Activated CD4-positive, alpha-beta T cell treated with anti-CD3 and anti-CD28 coated beads, Interleukin-2, amount 10 ng/mL, durations not matched to agents 7 days and 5 days (primary cell): ENCODE data around the gene LCA5L. TPM values are rescaled to one million over a fixed set of nuclear protein-coding genes. Genes with fewer than 3 reads are reported as not detected.
"Not testable (repeated sequence)": the region's sequence is repeated elsewhere in the genome, so short reads cannot be mapped to it uniquely, and the experiment has no call there.

ENCODE experiments used
- CTCF ChIA-PET: fragments of 350-600 bp; sonication (Branson Sonifier 250); formaldehyde crosslinking; loops from one replicate; lab custom pipeline; 2021; ENCODE audit warnings: antibody characterized with exemption; lab: Charles Lee
- POLR2A ChIA-PET: fragments of 350-600 bp; sonication (Branson Sonifier 250); formaldehyde crosslinking; loops from one replicate; lab custom pipeline; 2021; ENCODE audit warnings: antibody characterized with exemption; lab: Charles Lee
- DNase-seq: peaks from one replicate; pipeline ENCODE4 v3.0.0-alpha.2; 2020
- H3K27ac Mint-ChIP-seq: one replicate; pipeline ENCODE4 v1.8.0; 2021; ENCODE audit warnings: mild to moderate bottlenecking, moderate library complexity, mixed read lengths
- H3K27me3 Mint-ChIP-seq: one replicate; pipeline ENCODE4 v1.8.0; 2021; ENCODE audit warnings: mixed read lengths
- H3K36me3 Mint-ChIP-seq: one replicate; pipeline ENCODE4 v1.8.0; 2021; ENCODE audit warnings: low read depth, mixed read lengths
- H3K4me1 Mint-ChIP-seq: one replicate; pipeline ENCODE4 v1.8.0; 2021; ENCODE audit warnings: mixed read lengths
- H3K4me3 Mint-ChIP-seq: one replicate; pipeline ENCODE4 v1.8.0; 2021; ENCODE audit warnings: mild to moderate bottlenecking, moderate library complexity, mixed read lengths
- H3K9me3 Mint-ChIP-seq: one replicate; pipeline ENCODE4 v1.8.0; 2021; ENCODE audit warnings: mixed read lengths
- total RNA-seq, 2 experiments: library from RNA; stranded (reverse); gene quantifications; one replicate each; pipeline ENCODE4 v1.2.3, GENCODE V29; 2021

The LCA5L gene
- total RNA-seq, 2 experiments from 2014 or later, result 0.19 TPM; not detected in 1

DNA sequence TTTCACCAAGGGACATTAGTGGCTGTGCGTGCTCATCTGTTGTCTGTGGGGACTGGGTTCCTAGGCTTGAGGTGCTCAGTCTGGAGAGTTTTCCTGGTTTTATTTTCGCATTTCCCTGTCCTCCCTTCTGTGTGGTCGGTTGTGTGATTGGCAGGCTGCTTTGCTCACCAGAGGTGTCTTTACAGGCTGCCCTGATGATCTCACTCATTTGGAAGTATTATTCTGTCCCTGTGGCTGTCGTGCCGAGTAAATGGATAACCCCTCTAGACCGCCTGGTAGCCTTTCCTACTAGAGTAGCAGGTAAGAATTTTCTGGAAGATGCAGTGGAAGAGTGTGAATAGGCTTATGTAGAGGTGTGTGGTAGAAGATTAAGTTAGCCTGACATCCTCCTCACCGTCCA lies 52.6 kb downstream of the LCA5L start:
- ChIA-PET POLR2A (no interaction called here), CTCF (interaction anchor here (0.9 to 1.9 kb wide), 2 partner anchors 10 to 47 kb away, joined by 3 to 5 read pairs; no protein-coding TSS in a partner anchor)
- H3K4me1 Mint-ChIP-seq, result peaks cover 14% of the 10 kb centered on the region
- H3K9me3 Mint-ChIP-seq, result no peaks in the 10 kb centered on the region
- no peak overlapping the region for H3K4me3 Mint-ChIP-seq
- DNase-seq, result no peak
- H3K27ac Mint-ChIP-seq, result no peak overlapping the region
- no peaks in the 10 kb centered on the region for H3K27me3 Mint-ChIP-seq
- peaks cover 33% of the 10 kb centered on the region for H3K36me3 Mint-ChIP-seq

DNA sequence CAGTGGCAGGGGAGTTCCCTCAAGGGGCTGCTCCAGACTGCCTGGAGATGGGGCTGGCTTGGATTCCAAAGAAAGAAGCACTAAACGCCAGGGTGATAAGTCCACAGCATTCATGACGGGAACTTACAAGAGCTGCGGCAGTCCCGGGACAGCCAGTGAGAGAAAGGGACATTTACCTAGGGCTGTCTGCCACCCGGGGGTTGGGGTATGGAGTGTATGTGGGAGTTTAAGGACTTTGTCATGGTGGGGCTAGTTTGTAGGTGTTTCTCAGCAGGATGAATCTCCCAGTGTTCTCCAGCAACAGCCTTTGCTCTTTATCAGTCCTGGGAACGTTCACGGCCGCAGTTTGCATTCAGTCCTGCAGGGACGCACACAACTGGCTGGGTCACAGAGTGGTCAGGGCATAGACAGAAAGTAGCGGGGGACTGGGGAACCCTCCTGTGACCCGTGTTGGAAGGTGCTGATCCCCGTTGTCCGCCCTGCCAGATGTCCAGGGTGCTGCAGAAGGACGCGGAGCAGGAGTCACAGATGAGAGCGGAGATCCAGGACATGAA lies 55.3 kb downstream of the LCA5L start:
- ChIA-PET POLR2A (no interaction called here), CTCF (interaction anchor here (0.6 kb wide), 2 partner anchors 24 to 141 kb away, joined by 3 read pairs; no protein-coding TSS in a partner anchor)
- peaks cover 21% of the 10 kb centered on the region for H3K36me3 Mint-ChIP-seq
- DNase-seq, result no peak
- no peak overlapping the region for H3K27ac Mint-ChIP-seq
- H3K4me3 Mint-ChIP-seq, result no peak overlapping the region
- no peaks in the 10 kb centered on the region for H3K27me3 Mint-ChIP-seq
- no peaks in the 10 kb centered on the region for H3K9me3 Mint-ChIP-seq
- H3K4me1 Mint-ChIP-seq, result peaks cover 22% of the 10 kb centered on the region

DNA sequence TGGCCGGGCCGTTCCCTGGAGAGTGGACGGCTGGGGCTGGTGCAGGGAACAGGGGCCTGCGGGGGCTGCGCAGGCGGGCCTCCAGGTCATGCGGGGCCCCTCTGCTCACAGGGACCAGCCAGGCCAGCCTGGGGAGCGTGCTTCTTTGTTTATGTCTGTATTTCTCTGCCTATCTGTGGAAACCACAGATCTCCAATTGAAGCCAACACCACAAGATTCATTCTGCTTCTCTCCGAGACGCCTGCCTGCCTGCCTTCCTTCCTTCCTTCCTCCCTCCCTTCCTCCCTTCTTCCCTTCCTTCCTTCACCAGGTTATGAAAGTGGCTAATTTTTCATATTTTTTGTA lies 56.8 kb downstream of the LCA5L start:
- Mint-ChIP-seq H3K27me3 (no peaks in the 10 kb centered on the region), H3K4me1 (peaks cover 31% of the 10 kb centered on the region), H3K27ac (peak overlapping the region; percentile 87), H3K36me3 (peaks cover 14% of the 10 kb centered on the region), H3K9me3 (no peaks in the 10 kb centered on the region), H3K4me3 (peak overlapping the region; percentile 77)
- ChIA-PET CTCF (interaction anchor here (0.5 to 0.6 kb wide), 2 partner anchors 11 to 81 kb away, joined by 3 to 4 read pairs; no protein-coding TSS in a partner anchor), POLR2A (no interaction called here)
- no peak for DNase-seq

DNA sequence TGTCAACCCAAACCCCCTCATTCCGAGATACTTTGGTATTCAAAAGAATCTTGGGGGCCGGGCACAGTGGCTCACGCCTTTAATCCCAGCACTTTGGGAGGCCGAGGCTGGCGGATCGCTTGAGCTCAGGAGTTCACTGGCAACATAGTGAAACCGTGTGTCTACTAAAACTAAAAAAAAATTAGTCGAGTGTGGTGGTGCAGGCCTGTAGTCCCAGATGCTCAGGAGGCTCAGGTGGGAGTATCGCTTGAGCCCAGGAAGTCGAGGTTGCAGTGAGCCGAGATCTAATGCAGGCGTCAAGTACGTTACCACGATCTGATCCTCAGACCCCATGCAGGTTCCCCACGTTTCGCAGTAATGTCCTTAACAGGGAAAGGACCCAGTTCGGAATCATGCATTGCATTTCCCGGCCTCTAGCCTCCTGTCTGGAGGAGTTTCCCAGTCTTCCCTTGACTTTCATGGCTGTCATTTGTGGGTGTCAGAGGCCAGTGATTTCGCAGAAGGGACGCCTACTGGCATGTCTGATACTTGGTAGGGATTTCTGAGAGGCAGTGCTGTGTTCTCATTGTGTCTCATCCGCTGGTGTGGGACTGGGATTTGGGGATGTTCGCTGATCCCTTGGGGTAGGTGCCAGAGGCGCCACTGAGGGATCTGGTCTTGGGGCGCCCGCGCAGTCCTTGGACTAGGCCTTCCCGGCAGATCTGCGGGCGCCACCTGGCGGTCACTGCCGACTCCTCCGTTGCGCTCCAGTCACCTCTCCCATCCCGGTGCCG lies 57.4 kb downstream of the LCA5L start:
- Mint-ChIP-seq H3K27ac (peak overlapping the region; percentile 87), H3K4me3 (peak overlapping the region; percentile 77), H3K9me3 (no peaks in the 10 kb centered on the region), H3K36me3 (peaks cover 11% of the 10 kb centered on the region), H3K27me3 (no peaks in the 10 kb centered on the region), H3K4me1 (peaks cover 31% of the 10 kb centered on the region)
- peak; percentile 89 for DNase-seq
- ChIA-PET POLR2A (interaction anchor here (0.8 to 1.0 kb wide), 2 partner anchors 39 to 205 kb away, joined by 3 to 5 read pairs; partner anchors contain the start of gene PSMG1), CTCF (interaction anchor here (0.6 to 2.6 kb wide), 5 partner anchors 10 to 205 kb away, joined by 3 to 17 read pairs (median 3); no protein-coding TSS in a partner anchor)

DNA sequence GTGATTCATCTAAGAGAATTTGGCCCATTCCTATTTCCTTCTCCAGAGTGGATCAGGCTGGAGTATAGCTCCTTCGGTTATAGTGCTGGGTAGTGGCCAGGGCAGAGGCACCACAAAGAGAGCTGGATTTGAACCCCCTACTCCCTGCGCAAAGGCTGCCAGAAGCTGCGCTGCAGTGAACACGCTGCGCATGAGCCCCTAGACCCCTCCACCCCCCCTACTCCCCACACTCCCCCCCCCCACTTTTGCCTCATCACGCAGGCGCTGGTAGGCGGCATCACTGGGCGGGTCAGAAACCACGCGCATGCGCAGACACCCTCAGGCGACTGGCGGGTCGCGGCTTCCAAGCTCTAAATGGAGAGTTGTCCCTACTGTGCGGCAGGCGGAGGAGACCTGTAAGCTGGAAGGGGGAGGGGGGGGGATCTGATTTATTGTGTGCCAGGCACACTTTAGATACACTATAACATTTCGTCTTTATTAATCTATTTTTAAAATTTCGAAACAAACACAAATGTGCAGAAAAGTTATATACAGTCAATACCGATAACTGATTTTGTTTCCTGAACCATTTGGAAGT lies 58.0 kb downstream of the LCA5L start:
- Mint-ChIP-seq H3K27me3 (no peaks in the 10 kb centered on the region), H3K36me3 (peaks cover 6% of the 10 kb centered on the region), H3K4me3 (peak overlapping the region; percentile 77), H3K9me3 (no peaks in the 10 kb centered on the region), H3K27ac (peak overlapping the region; percentile 87), H3K4me1 (peaks cover 32% of the 10 kb centered on the region)
- ChIA-PET POLR2A (interaction anchor here (0.8 to 1.0 kb wide), 2 partner anchors 38 to 204 kb away, joined by 3 to 5 read pairs; partner anchors contain the start of gene PSMG1), CTCF (interaction anchor here (0.6 to 2.6 kb wide), 6 partner anchors 11 to 205 kb away, joined by 3 to 17 read pairs (median 4); no protein-coding TSS in a partner anchor)
- DNase-seq, result peak; percentile 91

DNA sequence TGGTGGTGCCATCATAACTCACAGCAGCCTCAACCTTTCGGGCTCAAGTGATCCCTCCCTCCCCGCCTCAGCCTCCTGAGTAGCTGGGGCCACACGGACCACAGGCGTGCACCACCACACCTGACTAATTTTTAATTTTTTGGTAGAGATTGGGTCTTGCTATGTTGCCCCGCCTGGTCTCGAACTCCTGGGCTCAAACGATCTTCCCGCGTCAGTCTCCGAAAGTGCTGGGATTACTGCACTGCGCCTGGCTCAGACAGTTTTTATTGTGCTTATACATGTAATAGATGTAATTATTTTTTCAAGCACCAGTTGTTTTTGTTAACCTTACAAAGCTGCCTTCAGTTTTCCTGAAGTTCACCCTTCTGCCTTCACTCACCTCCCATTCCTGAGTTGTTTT lies 58.7 kb downstream of the LCA5L start:
- POLR2A ChIA-PET, result no interaction called here
- peaks cover 37% of the 10 kb centered on the region for H3K4me1 Mint-ChIP-seq
- no peaks in the 10 kb centered on the region for H3K27me3 Mint-ChIP-seq
- peaks cover 3% of the 10 kb centered on the region for H3K36me3 Mint-ChIP-seq
- H3K9me3 Mint-ChIP-seq, result no peaks in the 10 kb centered on the region
- DNase-seq, result no peak
- H3K4me3 Mint-ChIP-seq, result peak overlapping the region; percentile 77
- CTCF ChIA-PET, result interaction anchor here (2.6 kb wide), 1 partner anchor 12 kb away, joined by 17 read pairs; no protein-coding TSS in a partner anchor
- H3K27ac Mint-ChIP-seq, result peak overlapping the region; percentile 87

DNA sequence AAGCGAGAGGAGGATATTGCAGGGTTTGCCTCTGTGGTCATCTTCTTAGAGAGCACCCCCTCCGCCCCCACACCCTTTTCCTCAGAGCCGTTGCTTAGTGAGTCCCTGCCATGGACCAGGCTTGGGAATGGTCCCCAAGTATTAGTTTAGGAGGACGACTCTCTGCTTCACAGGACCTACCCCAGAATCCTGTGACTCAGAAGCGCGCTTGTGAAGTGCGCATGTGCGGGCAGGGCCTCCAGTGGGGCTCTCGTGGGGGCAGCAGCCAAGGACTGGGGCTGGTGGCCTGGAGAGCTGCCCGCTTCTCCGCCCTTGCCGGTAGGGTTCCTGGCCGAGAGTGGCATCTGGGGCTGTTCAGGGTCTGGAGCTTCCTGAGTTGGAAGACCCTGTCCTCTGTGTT lies 59.4 kb downstream of the LCA5L start:
- H3K27ac Mint-ChIP-seq, result peak overlapping the region; percentile 54
- DNase-seq, result peak; percentile 15
- peaks cover 42% of the 10 kb centered on the region for H3K4me1 Mint-ChIP-seq
- ChIA-PET POLR2A (interaction anchor here (0.6 kb wide), 1 partner anchor 333 kb away, joined by 3 read pairs; no protein-coding TSS in a partner anchor), CTCF (interaction anchor here (1.0 to 2.6 kb wide), 2 partner anchors 12 to 22 kb away, joined by 3 to 17 read pairs; no protein-coding TSS in a partner anchor)
- peak overlapping the region; percentile 36 for H3K4me3 Mint-ChIP-seq
- H3K27me3 Mint-ChIP-seq, result no peaks in the 10 kb centered on the region
- no peaks in the 10 kb centered on the region for H3K36me3 Mint-ChIP-seq
- H3K9me3 Mint-ChIP-seq, result no peaks in the 10 kb centered on the region

DNA sequence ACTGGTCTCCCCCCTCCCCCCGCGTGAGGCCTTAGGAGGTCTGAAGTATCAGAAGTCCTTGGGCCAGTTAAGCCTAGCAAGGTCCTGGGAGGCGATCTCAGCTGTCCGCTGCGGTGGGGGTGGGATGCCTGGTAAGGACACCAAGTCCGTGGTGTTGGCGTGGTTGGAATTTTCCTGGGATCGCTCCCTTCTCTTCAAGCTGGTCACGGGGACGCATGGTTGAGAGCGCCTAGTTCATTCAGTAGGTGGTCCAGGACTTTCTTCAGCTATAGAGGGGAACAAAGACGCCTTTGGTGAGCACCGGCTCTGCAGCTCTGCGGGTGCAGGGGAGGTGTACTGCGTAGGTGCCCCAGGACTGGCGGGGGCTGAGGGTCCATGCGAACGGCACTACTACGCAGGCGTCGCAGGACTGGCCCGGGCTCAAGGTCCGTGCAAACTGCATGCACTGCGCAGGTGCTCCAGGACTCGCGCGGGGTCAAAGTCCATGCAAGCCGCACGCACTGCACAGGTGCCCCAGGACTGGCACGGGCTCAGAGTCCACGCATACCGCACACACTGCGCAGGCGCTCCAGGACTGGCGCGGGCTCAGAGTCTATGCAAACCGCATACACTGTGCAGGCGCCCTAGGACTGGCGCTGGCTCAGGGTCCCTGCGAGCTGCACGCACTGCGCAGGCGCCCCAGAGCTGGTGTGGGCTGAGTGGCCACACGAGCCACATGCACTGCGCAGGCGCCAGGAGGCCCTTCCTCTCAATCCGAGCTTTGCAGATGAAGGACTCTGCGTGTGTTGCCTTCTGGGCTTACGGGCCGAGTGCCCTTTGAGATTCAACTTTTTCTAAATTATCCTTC lies 60.1 kb downstream of the LCA5L start:
- H3K9me3 Mint-ChIP-seq, result no peaks in the 10 kb centered on the region
- peaks cover 49% of the 10 kb centered on the region for H3K4me1 Mint-ChIP-seq
- ChIA-PET POLR2A (interaction anchor here (0.6 kb wide), 2 partner anchors 36 to 332 kb away, joined by 3 read pairs; no protein-coding TSS in a partner anchor), CTCF (interaction anchor here (1.0 to 2.6 kb wide), 2 partner anchors 13 to 22 kb away, joined by 3 to 17 read pairs; no protein-coding TSS in a partner anchor)
- H3K27me3 Mint-ChIP-seq, result no peaks in the 10 kb centered on the region
- peak overlapping the region; percentile 36 for H3K4me3 Mint-ChIP-seq
- peak overlapping the region; percentile 44 for H3K27ac Mint-ChIP-seq
- peak; percentile 61 for DNase-seq
- no peaks in the 10 kb centered on the region for H3K36me3 Mint-ChIP-seq

DNA sequence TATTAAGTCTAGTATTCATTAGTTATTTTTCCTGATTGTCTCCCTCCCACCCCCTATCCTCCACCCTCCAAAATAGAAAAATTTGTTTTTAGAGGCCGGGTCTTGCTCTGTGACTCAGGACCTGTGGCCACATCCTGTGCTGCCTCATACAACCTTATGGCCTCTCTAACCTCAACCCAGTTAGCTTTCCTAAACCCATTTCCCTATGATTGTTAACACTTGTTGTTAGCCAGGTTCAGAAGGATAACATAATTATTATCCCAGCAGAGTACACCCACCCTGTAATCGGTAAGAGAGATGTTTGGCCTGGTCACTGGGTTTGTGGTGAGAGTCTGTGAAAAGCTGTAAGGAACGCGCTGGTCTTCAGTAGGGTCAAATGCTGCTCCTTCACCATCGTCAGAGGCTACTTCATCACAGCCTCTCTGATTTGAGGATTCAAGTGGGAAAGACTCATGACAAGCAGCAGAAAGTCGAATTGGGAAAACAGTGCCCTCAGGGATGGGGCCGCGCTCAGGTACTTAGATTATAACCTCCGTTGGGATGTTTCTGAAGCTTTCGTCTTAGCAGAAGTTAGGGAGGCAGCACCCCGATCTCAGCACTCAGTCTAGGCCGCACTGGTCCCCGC lies 60.8 kb downstream of the LCA5L start:
- POLR2A ChIA-PET, result interaction anchor here (0.6 kb wide), 1 partner anchor 35 kb away, joined by 3 read pairs; no protein-coding TSS in a partner anchor
- no peak for DNase-seq
- no peaks in the 10 kb centered on the region for H3K36me3 Mint-ChIP-seq

DNA sequence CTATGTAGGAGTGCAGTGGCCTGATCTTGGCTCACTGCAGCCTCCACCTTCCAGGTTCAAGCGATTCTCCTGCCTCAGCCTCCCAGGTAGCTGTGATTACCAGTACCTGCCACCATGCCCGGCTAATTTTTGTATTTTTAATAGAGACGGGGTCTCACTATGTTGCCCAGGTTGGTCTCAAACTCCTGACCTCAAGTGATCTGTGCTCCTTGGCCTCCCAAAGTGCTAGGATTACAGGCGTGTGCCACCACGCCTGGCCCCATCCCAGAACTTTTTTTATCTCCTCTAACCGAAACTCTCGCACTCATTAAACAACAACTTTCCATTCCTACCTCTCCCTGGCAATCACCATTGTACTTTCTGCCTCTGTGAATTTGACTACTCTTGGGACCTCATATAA lies 63.5 kb downstream of the LCA5L start:
- DNase-seq, H3K9me3 Mint-ChIP-seq, H3K27me3 Mint-ChIP-seq, H3K36me3 Mint-ChIP-seq, CTCF ChIA-PET, POLR2A ChIA-PET, H3K27ac Mint-ChIP-seq: not testable (repeated sequence)
- H3K4me1 Mint-ChIP-seq, result peaks cover 39% of the 10 kb centered on the region
- H3K4me3 Mint-ChIP-seq, result peak overlapping the region; percentile 93

More for the DNA sequence above, 60.8 kb downstream of the LCA5L start:
- Mint-ChIP-seq H3K9me3 (no peaks in the 10 kb centered on the region), H3K27me3 (no peaks in the 10 kb centered on the region), H3K27ac (peak overlapping the region; percentile 44), H3K4me1 (peaks cover 52% of the 10 kb centered on the region), H3K4me3 (no peak overlapping the region)
- CTCF ChIA-PET, result interaction anchor here (0.8 kb wide), 1 partner anchor 18 kb away, joined by 3 read pairs; no protein-coding TSS in a partner anchor

DNA sequence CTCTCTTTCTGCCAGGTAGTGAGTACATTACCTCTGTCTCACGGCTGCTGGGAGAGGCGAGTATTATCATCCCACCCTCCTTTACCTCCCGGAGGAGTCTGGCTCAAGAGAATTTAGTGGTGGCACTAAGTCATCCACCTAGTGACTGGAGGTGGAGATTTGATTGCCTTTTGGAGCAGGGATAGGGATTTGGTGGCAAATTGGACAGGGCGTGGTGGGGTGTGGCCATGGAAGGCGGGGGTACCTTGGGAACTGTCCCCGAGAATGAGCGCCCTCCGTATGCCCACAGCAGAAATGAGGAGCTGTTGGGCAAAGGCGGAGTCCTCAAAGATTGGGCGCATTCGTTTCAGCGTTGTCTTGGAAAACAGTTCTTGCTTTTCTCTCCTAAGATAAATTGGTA lies 64.6 kb downstream of the LCA5L start:
- H3K27me3 Mint-ChIP-seq, result no peaks in the 10 kb centered on the region
- CTCF ChIA-PET, result interaction anchor here (1.1 kb wide), 1 partner anchor 21 kb away, joined by 4 read pairs; no protein-coding TSS in a partner anchor
- peak overlapping the region; percentile 89 for H3K27ac Mint-ChIP-seq
- peak overlapping the region; percentile 93 for H3K4me3 Mint-ChIP-seq
- no peaks in the 10 kb centered on the region for H3K36me3 Mint-ChIP-seq
- H3K9me3 Mint-ChIP-seq, result no peaks in the 10 kb centered on the region
- DNase-seq, result no peak
- POLR2A ChIA-PET, result interaction anchor here (1.2 kb wide), 1 partner anchor 32 kb away, joined by 5 read pairs; the partner anchor contains the start of gene HMGN1
- peaks cover 35% of the 10 kb centered on the region for H3K4me1 Mint-ChIP-seq
